CD4-positive, alpha-beta T cell treated with Interleukin-15 for 1 hour (primary cell): Measurements from ENCODE around the gene ADD2.

ENCODE experiments used
- DNase-seq: peaks from one replicate; pipeline ENCODE4 v3.0.0-alpha.2; 2020

ADD2 gene

GRCh38 chr2:70718736-70719135 lies 49.3 kb downstream of the ADD2 start:
- DNase-seq, result no peak

- DNase-seq, result no peak
These were observed 49.8 kb downstream of the ADD2 start for GRCh38 chr2:70718241-70718640.

- DNase-seq, result no peak
These were observed 50.5 kb downstream of the ADD2 start for GRCh38 chr2:70717431-70718038.

- no peak for DNase-seq
These were observed 51.0 kb downstream of the ADD2 start for GRCh38 chr2:70716951-70717350.

- DNase-seq, result no peak
These were observed 51.8 kb downstream of the ADD2 start for GRCh38 chr2:70716131-70716743.

- no peak for DNase-seq
These were observed 52.7 kb downstream of the ADD2 start for GRCh38 chr2:70715071-70715985.

GRCh38 chr2:70714141-70714905 lies 53.7 kb downstream of the ADD2 start:
- DNase-seq, result no peak

- no peak for DNase-seq
These were observed 55.1 kb downstream of the ADD2 start for GRCh38 chr2:70712916-70713315.

GRCh38 chr2:70711191-70711590 lies 56.8 kb downstream of the ADD2 start:
- DNase-seq, result no peak

GRCh38 chr2:70710038-70710690 lies 57.8 kb downstream of the ADD2 start:
- no peak for DNase-seq

GRCh38 chr2:70709275-70710037 lies 58.5 kb downstream of the ADD2 start:
- DNase-seq, result no peak

GRCh38 chr2:70708376-70709199 lies 59.4 kb downstream of the ADD2 start:
- no peak for DNase-seq

- DNase-seq, result no peak
These were observed 60.3 kb downstream of the ADD2 start for GRCh38 chr2:70707706-70708105.

GRCh38 chr2:70706026-70706795 lies 61.8 kb downstream of the ADD2 start:
- no peak for DNase-seq

GRCh38 chr2:70705160-70705850 lies 62.7 kb downstream of the ADD2 start:
- no peak for DNase-seq

GRCh38 chr2:70703900-70704549 lies 64.0 kb downstream of the ADD2 start:
- no peak for DNase-seq

GRCh38 chr2:70702711-70703395 lies 65.1 kb downstream of the ADD2 start:
- no peak for DNase-seq

- no peak for DNase-seq
These were observed 69.2 kb downstream of the ADD2 start for GRCh38 chr2:70698847-70699246.
